HUES48 (cell line): ENCODE data around the gene PTGDR2.

ENCODE experiments used
- H3K27ac ChIP-seq: one replicate; pipeline ENCODE4 v1.7.0; 2013; ENCODE audit warnings: low read depth, low read length, inconsistent platforms
- H3K27me3 ChIP-seq: 2 replicates; pipeline ENCODE4 v1.6.1; 2013; ENCODE audit warnings: mild to moderate bottlenecking, low read length; ENCODE audit not compliant: control insufficient read depth, insufficient read depth
- H3K36me3 ChIP-seq: 2 replicates; pipeline ENCODE4 v1.6.1; 2013; ENCODE audit warnings: low read length; ENCODE audit not compliant: control insufficient read depth, insufficient read depth
- H3K4me1 ChIP-seq: 2 replicates; pipeline ENCODE4 v1.6.1; 2013; ENCODE audit warnings: mild to moderate bottlenecking, low read length; ENCODE audit not compliant: control insufficient read depth, insufficient read depth
- H3K4me3 ChIP-seq: 2 replicates; pipeline ENCODE4 v1.5.1; 2013; ENCODE audit warnings: mild to moderate bottlenecking, low read depth, low read length
- H3K9ac ChIP-seq: 2 replicates; pipeline ENCODE4 v1.6.1; 2013; ENCODE audit warnings: mild to moderate bottlenecking, low read depth, low read length, moderate library complexity
- H3K9me3 ChIP-seq: 2 replicates; pipeline ENCODE4 v1.6.1; 2013; ENCODE audit warnings: low read length; ENCODE audit not compliant: control insufficient read depth, insufficient read depth

PTGDR2 gene

DNA sequence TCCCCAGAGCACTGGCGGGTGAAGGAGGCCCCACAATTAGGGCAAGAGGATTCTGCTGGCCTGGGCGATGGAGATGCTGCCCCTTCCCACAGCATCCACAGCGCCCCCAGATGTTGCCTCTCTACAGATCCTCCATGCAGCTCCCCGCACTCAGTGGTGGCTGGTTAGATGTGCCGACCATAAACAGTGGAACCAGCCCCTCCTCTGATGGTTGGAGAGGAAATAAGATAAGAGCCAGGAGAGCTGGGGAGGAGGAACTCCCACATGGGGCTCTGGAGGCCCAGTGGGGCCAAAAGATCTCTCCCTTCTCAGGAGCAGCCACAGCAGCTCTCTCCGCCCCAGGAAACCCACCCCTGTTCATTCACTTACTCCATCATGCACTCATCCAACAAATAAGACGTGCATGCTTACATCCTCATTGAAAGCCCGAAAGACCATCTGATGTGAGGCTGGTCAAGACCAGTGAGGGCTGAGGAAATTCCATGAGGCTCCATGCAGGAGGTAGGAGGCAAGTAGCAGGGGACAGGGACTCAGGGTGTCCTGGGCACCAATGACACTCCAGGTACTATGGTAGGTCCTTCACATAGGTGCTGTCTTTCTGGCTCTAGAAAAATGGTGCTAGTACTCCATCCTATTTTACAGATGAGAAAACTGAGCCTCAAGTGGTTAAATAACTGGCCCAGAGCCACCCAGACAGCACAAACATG is 1.5 kb downstream of the PTGDR2 start:
- Histone ChIP-seq H3K9ac (no peak overlapping the region), H3K27ac (no peak overlapping the region), H3K9me3 (no peaks in the 10 kb centered on the region), H3K27me3 (peaks cover 32% of the 10 kb centered on the region), H3K4me3 (no peak overlapping the region), H3K36me3 (peaks cover 23% of the 10 kb centered on the region), H3K4me1 (peaks cover 6% of the 10 kb centered on the region)

DNA sequence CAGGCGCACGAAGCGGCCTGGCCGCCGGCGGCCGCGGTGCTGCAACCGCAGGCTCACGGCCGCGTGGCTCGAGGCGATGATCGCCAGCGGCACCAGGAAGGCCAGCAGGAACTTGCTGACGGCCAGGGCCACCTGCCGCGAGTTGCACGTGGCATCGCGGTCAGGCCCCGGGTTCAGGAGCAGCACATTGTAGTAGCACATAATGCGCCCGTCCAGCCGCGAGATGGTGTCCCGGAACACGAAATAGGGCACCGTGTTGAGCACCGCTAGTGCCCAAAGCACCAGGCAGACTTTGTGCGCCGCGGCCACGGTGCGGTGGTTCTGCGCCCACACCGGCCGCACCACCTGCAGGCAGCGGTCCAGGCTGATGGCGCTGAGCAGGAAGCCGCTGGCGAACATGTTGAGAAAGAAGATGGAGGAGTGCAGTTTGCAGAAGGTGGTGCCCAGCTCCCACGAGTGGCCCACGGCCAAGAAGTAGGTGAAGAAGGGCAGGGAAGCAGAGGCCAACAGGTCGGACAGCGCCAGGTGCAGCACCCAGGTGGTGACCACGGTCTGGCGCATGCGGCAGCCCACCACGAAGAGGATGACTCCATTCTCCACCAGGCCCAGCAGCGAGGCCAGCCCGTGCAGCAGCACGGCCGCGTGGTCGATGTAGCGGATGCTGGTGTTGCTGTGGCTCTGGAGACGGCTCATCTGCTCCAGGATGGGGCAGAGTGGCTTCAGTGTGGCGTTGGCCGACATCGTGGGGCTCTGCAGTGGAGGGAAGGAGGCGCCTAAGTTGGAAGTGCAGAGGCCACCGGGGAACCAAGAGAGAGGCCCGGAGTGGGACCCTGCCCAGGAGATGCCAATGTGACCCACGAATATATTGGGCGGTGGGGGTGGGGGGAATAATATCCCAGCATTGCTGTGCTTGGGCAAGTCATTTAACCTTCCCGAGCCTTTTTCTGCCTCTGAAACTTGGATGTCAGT is 2.5 kb downstream of the PTGDR2 start:
- Histone ChIP-seq H3K36me3 (peaks cover 33% of the 10 kb centered on the region), H3K9ac (no peak overlapping the region), H3K4me1 (peaks cover 6% of the 10 kb centered on the region), H3K27me3 (peaks cover 32% of the 10 kb centered on the region), H3K9me3 (no peaks in the 10 kb centered on the region), H3K27ac (no peak overlapping the region), H3K4me3 (peak overlapping the region; percentile 31; the same call in 1 of the 2 replicates)

DNA sequence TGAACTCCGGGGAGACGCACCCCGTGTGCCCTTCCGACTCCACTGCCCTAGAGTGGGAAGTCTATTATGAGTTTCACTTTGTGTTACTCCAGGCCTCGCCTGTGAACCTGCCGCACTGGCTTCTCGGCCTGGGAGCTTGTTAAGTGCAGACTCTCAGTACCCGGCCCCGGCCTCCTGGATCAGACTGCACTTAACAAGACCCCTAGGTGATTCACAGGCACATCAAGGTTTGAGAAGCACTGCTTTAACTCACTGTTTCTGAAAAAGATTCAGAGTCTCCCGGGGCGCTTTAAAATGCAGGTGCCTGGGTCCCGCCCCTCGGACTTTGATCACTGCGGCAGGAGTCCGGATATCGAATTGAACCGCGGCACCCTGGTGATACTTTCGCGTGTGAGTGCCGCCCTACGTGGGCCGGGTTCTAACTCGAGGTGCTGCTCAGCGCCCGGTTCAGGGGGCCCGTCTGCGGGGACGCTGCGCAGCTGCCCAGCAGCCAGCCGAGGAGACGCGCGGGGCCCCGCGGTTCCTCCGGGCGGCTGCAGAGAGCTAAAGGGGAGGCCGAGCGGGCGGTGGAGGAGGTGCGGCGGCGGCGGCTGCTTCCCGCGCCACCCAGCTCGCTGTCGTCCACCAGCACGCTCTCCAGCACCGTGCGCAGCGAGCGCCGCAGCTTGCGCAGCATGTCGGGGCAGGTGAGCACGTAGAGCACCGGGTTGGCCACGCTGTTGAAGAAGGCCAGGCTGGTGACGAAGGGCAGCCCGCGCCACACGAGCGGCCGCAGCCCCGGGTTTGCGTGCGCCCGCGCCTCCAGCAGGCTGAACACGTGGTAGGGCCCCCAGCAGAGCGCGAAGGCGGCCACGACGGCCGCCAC is 3.4 kb downstream of the PTGDR2 start:
- Histone ChIP-seq H3K4me3 (peak overlapping the region; percentile 31), H3K36me3 (peaks cover 41% of the 10 kb centered on the region), H3K9ac (no peak overlapping the region)

DNA sequence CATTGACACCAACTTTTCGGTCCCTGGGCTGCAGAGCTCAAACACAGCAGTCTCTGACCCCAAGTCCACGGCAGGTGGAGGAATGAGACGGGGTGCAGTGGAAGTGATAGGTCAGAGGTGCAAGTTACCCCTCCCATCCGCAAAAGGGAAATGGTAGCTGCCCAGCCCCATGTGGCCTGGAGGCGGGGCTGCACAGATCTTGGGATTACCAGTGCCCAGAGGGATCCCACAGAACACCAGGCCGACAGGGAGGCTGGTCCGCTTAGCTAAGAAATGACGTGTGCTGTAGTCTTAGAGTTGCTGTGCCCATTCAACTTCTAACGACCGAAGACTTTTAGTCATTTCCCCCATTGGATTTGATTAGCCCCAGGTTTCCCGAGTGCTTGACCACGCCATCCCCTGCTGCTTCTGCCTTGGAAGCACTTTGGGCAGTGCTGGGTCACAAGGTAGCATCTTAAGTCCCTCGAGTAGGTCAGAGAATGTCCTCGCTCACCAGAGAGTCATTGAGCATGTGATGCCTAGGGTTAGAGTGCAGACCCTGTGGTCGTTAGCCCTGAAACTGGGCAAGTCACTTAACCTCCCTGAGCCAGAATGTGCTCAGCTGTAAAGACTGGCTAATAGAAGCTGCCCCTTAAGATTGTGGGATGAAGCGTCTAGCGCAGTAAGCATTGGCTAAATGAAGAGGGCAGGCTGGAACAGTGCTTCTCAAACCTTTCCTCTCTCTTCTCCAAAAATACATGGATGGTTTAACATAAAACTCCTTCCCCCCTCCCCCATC is 4.2 kb downstream of the PTGDR2 start:
- H3K4me3 ChIP-seq = 0 out of 2 replicates have a peak overlapping the region, but pooled peaks have one; percentile 31
- H3K27me3 ChIP-seq = peaks cover 32% of the 10 kb centered on the region
- H3K27ac ChIP-seq = no peak overlapping the region
- peaks cover 6% of the 10 kb centered on the region for H3K4me1 ChIP-seq
- no peaks in the 10 kb centered on the region for H3K9me3 ChIP-seq
- H3K9ac ChIP-seq = no peak overlapping the region
- H3K36me3 ChIP-seq = peaks cover 41% of the 10 kb centered on the region

More for the DNA sequence above, 3.4 kb downstream of the PTGDR2 start:
- Histone ChIP-seq H3K4me1 (peaks cover 6% of the 10 kb centered on the region), H3K27me3 (peaks cover 32% of the 10 kb centered on the region), H3K27ac (no peak overlapping the region), H3K9me3 (no peaks in the 10 kb centered on the region)

DNA sequence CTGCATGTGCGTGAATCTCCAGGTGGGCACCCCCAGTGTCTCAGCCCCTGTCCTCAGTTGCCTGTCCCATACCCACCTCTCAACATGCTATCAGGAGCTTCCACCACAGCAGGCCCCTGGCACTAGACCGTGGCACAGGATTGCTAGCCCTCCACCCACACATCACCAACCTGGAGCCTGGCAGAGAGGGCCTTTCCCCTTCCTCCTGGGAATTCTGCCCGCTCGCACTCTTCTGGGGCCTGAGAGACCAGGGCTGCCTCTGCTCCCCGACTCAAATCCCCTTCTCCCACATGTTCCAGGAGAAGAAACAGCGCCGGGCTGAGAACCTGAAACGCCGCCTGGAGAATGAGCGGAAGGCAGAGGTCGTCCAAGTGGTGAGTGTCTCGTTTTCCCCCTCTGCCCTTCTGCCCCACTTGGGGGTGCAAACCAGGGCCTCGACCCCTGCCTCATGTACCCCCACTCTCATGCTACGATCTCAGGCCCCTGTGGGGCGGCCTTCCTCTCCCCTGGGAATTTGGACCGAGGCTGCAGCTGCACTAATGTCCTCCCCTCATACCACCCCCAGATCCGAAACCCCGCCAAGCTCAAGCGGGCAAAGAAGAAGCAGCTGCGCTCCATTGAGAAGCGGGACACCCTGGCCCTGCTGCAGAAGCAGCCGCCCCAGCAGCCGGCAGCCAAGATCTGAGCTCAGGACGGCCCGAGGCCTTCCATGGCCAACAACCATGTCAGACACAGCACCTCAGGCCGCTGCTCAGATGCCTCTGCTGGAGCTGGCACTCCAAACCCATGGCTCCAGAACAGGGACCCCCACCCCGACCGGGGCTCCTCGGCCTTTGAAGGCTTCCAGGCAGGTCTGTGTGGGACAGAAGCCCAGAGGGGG is 5.9 kb downstream of the PTGDR2 start:
- H3K36me3 ChIP-seq = peaks cover 48% of the 10 kb centered on the region
- H3K27me3 ChIP-seq = peaks cover 24% of the 10 kb centered on the region
- no peak overlapping the region for H3K4me3 ChIP-seq
- no peaks in the 10 kb centered on the region for H3K9me3 ChIP-seq
- H3K27ac ChIP-seq = no peak overlapping the region
- H3K4me1 ChIP-seq = peaks cover 6% of the 10 kb centered on the region
- no peak overlapping the region for H3K9ac ChIP-seq

DNA sequence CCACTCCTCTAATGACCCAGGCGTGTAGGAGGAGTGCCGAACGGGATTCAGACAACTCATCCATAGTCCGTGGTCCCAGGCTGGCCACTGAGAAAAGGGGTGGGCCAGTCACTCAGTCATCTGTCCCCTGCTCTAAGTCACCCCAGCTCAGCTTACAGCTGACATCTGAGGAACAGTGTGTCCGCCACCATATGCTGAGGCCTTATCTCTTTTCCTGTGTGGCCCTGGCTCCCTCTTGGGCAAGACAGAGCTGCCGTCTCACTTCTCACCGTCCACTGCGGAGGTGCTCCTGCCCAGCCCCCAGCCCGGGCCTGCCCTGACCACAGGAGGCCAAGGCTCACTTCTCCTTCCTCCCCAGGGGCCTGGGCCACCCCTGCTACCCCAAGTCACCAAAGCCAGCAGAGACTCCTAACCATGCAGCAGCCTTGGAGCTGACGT is 7.0 kb downstream of the PTGDR2 start:
- peaks cover 8% of the 10 kb centered on the region for H3K4me1 ChIP-seq
- H3K27ac ChIP-seq = no peak overlapping the region
- H3K9me3 ChIP-seq = no peaks in the 10 kb centered on the region
- H3K4me3 ChIP-seq = no peak overlapping the region
- H3K36me3 ChIP-seq = peaks cover 55% of the 10 kb centered on the region
- H3K27me3 ChIP-seq = peaks cover 12% of the 10 kb centered on the region
- no peak overlapping the region for H3K9ac ChIP-seq

DNA sequence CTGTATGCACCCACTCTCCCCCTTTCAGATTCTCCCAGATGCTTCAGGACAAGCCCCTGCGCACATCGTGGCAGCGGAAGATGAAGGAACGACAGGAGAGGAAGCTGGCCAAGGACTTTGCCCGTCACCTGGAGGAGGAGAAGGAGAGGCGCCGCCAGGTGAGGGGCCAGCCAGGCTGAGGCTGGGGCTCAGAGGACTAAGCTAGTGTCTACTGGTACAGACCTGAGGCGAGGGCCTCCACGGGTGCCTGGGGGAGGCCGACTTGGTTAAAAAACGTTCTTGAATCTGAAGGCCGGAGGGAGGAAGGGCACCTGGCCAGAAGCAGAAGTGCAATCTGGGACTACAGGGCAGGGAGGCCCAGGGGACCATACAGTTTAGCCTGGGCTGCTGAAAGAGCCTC is 7.9 kb downstream of the PTGDR2 start:
- no peak overlapping the region for H3K27ac ChIP-seq
- peaks cover 55% of the 10 kb centered on the region for H3K36me3 ChIP-seq

DNA sequence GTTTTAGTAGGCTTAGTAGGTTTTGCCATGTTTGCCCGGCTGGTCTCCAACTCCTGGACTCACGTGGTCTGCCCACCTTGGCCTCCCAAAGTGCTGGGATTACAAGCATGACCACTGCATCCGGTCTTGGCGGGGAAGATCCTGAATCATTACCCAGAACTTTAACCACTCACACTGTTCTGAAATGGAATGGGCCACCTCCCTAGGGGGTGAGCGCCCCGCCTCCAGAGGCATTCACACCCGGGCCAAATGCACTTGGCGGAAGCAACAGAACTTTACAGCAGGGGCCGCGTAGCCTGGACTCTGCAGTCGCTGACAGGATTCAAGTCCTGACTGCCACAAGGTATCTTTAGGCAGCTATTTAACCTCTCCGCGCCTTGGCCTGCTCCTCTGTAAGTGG is 8.5 kb downstream of the PTGDR2 start:
- Histone ChIP-seq H3K4me3 (no peak overlapping the region), H3K27ac (no peak overlapping the region), H3K4me1 (peaks cover 15% of the 10 kb centered on the region), H3K9me3 (no peaks in the 10 kb centered on the region), H3K9ac (no peak overlapping the region), H3K27me3 (no peaks in the 10 kb centered on the region; the same call in 1 of the 2 replicates), H3K36me3 (peaks cover 55% of the 10 kb centered on the region)

More for the DNA sequence above, 7.9 kb downstream of the PTGDR2 start:
- Histone ChIP-seq H3K9me3 (no peaks in the 10 kb centered on the region), H3K27me3 (peaks cover 4% of the 10 kb centered on the region), H3K9ac (no peak overlapping the region), H3K4me3 (no peak overlapping the region), H3K4me1 (peaks cover 15% of the 10 kb centered on the region)

DNA sequence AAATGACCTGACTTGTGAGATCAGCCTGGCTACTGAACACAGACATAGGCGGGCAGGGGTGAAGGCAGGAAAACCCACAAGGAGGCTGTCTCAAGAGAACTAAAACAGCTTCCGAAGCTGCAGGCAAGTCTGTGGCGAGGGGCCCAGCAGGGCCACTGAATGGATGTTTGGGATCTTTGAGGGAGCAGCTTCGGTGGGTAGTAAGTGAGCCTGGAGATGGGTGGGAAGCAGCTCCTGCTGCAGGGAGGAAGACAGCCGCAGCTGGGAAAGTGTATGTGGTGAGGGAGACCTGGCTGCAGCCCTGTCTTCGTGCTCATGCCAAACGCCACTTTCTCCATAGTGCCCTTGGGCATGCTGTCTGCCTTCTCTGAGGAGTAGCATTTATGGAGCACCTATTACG is 10.4 kb downstream of the PTGDR2 start:
- Histone ChIP-seq H3K4me1 (peaks cover 18% of the 10 kb centered on the region), H3K4me3 (no peak overlapping the region), H3K9ac (no peak overlapping the region), H3K27ac (no peak overlapping the region), H3K9me3 (no peaks in the 10 kb centered on the region), H3K36me3 (peaks cover 42% of the 10 kb centered on the region), H3K27me3 (no peaks in the 10 kb centered on the region)
